HUDEP-2 (cell line): ENCODE results near the gene PGBD5.
"Not testable (repeated sequence)": the region's sequence is repeated elsewhere in the genome, so short reads cannot be mapped to it uniquely, and the experiment has no call there.

Experiments
- DNase-seq, 76 experiments: peaks; one replicate each; lab custom pipeline; 2025; ENCODE audit not compliant: unreplicated experiment in 76 of 76; lab: John Stamatoyannopoulos, UW

PGBD5 gene

DNA sequence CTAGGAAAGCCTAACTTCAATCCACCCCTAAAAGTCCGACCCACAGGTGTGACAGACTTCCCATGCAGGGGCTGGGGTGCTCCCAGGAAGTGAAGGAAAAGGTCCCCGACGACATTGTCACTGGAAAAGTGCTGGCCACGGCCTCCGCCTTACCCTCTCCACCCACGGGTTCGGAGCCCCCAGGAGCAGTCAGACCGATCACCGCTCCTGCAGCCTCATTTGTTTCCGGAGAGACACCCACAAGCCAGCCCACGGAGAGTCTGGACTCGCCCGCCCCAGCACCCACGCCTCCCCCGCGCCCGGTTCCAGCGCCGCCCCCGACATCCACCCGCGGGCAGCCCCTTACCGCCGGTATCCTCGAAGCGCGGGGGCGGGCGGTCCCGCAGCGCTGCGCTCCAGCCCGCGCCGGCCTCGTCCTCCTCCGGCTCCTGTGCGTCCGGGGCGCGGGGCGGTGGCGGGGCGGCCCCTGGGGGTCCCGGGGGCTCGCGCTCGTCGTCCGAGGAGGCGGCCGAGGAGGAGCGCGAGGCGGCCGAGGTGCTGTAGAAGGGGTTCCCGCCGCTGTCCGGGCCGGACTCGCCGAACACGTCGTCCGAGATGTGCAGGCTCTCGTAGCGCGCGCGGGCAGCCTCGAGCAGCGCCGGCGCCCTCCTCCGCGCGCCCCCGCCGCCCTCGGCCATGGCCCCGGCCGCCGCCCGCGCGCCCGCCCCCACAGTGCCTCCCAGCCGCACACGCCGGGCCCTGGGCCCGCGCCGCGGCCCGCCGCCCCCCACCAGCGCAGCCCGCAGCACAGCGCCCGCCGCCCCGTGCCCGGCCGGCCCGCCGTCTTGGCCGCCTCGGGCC, 660 bp downstream of the PGBD5 start:
- DNase-seq, result no peak

DNA sequence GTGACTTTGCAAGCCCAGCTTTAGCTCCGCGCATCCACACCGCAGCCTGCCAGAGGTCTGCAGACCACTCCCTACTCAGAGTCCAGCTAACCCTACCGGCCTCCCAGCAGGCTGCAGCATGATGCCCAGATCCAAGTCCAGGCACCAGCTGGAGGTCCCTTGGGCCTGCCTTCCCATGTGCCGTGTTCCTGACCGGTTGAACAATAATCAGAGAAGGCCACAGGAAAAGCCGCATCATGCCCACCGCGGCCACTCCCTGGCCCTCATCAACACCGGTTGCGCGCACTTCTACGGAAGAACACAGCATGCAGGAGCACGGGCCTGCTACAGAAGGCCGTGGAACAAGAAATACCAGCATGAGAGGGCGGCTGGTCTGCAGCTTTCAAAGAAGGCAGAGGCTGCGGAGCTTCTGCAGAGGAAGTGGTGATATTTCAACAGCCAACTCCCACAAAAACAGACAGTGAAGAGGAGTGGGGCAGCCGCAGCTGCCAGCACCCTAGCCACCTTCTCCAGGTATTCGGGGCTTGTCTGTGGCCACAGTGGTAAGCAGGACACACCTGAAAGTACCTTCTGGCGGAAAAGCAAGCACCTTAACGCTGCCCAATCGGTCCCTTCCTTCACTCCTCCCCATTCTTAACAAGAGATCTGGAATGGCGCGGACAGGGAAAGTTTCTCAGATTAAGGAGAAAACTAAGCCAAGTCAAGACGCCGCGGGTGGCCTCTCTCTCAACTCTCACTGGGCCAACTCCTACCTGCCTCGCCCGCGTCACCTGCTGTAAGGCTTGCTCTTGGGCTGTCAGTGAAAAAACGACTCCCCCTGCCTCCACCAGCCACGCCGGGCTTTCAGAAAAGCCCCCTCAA, 1.5 kb downstream of the PGBD5 start:
- no peak for DNase-seq

GRCh38 chr1:230423951-230424350, 2.2 kb downstream of the PGBD5 start:
- no peak for DNase-seq

GRCh38 chr1:230423261-230423660, 2.9 kb downstream of the PGBD5 start:
- DNase-seq, result no peak

DNA sequence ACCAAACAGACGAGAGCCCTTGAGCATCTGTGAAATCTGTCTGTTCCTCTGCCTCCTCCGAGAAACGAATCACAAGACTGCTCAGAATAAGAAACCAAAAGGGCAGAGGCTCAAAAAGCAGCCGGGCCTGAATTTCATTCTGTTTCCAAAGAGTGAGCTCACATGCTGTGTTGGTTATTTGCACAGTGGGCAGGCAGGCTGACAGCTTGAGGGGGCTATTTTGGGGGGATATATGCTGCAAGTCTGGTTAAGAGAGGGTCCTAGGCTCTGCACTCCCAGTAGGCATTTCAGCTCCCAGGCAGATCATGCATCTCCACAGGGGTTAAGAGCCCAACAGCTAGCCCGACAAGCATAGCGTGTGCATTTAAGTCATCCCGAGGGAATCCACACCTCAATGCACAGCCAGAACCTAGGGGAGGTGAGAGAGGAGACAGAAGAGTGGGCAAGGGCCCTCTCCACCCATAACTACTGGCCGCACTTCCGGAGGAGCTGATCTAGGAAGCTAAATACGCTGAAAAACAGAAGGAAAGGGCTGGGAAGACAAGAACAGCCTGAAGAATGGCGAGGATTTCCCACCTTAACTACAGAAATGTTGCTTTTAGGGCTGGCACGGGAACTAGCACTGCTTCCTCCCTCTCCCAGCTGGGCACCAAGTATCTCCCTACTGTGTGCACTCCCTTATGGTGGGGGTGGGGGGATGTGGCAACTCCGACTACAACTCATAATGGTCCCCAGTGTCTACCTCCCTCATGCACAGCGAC, 3.7 kb downstream of the PGBD5 start:
- DNase-seq, result no peak

GRCh38 chr1:230421481-230421880, 4.7 kb downstream of the PGBD5 start:
- DNase-seq, result no peak

- DNase-seq, result not testable (repeated sequence)
These were observed 5.8 kb downstream of the PGBD5 start for GRCh38 chr1:230420372-230420771.

GRCh38 chr1:230416430-230416829, 9.7 kb downstream of the PGBD5 start:
- no peak for DNase-seq

- no peak for DNase-seq
These were observed 10.6 kb downstream of the PGBD5 start for GRCh38 chr1:230415405-230416132.

GRCh38 chr1:230414694-230415093, 11.4 kb downstream of the PGBD5 start:
- no peak for DNase-seq

DNA sequence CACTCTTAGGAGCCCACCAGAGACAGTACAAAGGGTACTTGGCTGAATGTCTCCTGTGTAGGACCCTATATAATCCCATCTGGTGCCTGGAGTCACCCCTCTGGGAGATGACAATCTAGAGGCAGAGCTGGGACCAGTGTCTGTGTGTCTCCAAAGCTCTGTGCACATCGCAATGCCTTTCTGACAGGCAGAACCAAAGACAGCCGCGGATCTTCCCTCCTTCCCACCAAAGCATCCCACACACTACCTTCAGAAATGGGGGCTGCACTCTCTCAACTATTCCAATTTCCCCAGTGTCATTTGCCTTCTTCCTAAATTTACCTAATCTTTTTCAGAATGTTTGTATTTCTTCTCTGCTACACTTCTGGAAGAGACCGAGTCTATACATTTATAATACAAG, 12.0 kb downstream of the PGBD5 start:
- no peak for DNase-seq

DNA sequence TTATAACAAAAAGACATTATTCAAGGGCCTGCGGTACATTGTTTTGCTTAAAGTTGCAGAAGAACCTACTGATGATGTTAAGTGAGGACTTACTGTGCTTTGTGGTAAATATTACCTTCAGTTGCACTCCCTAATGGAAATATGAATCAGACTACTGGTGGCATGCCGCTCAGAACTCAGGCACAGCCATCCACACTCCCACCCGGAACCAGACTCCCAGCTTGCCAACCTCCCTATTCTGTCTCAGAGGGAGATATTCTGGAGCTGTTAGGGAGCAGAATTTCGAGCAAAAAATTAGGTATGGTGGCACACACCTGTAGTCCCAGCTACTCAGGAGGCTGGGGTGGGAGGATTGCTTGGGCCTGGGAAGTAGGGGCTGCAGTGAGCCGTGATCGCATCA, 13.1 kb downstream of the PGBD5 start:
- DNase-seq, result no peak

DNA sequence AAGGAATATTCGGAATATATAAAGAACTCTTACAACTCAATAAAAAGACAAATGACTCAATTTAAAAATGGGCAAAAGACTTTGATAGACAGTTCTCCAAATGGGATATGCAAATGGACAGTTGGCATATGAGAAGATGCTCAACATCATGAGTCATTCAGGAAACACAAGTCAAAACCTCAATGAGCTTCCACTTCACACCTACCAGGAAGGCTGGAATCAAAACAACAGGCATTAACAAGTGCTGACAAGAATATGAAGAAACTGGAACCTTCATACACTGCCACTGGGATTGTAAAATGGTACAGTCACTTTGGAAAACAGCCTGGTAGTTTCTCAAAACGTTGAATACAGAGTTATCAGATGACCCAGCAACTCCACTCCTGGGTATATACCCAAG, 17.2 kb downstream of the PGBD5 start:
- no peak for DNase-seq

GRCh38 chr1:230407351-230407750, 18.8 kb downstream of the PGBD5 start:
- DNase-seq, result no peak

GRCh38 chr1:230406727-230407126, 19.4 kb downstream of the PGBD5 start:
- not testable (repeated sequence) for DNase-seq

DNA sequence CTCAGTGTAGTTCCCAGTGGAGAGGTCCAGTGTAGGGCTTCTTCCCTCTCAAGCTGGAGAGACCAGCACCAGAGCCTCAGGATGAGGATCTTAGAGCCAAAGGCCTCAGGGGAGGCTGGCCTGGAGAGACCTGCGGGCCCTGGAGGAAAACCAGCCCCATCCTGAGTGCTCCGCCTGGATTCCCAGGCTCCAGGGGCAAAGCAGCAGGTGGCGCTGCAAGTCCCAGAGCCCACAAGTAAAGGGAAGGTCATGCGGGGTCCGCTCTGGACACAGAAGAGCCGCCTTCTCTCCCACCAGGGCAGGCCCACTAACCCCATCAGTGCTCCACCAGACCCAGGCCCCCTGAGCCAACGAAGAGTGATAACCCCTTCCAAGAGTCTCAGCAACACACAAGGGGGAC, 22.7 kb downstream of the PGBD5 start:
- no peak for DNase-seq

DNA sequence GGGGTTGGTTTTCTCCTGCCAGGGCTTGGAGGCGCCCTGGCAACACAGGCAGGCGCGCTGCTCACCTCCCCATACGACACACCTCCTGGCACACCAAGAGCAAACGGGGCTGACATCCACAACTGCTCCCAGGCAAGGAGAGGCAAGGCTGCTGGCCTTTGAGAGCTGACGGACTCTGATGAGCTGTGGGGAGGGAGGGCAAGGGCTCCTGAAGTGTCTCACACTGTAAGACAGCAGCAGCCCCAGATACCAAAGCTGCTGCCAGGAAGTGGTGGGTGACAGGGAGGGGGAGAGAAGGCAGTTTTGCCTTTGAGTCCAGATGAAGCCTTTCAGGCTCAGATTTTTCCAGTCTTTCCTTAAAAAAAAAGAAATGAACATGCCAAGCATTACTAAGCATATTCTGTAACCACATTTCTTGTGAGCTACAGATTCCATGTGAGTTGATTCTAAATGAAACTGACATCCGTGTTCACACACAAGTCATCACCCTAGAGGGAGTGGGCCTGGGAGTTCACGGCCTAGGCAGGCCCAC, 24.3 kb downstream of the PGBD5 start:
- no peak for DNase-seq

GRCh38 chr1:230401101-230401500, 25.0 kb downstream of the PGBD5 start:
- DNase-seq, result no peak

- no peak for DNase-seq
These were observed 26.2 kb downstream of the PGBD5 start for GRCh38 chr1:230400007-230400344.

DNA sequence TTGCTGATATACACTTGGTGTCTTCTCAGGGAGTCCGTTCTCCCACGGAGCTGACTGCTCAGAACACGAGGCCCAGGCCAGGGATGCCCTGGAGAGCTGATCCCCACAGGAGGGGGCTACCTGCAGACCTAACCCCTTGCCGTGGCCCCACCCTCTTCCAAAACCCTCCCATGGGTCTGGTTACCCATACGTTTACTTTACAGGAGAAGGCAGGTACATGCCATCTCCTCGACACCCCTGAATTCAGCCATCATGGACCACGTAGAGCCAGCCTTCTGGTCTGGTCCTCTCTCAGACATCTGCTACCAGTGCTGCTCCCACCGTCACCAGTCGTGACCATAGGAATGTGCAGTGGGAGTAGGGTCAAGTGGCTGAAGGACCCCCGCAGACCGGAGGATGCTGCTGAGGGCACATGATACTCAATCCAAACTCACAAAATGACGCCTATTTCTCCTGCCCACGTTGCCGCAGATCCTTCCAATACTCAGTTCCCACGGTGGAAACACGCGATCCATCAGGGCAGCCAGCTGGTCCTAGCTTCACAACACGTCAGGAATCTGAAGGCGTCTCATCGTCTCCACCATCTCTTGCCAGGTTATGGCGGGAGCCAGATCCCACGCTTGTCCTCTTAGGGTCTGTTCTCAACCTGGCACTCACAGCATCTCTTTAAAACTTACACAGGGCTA, 26.7 kb downstream of the PGBD5 start:
- no peak for DNase-seq
